CD4-positive, CD25-positive, alpha-beta regulatory T cell (primary cell): ENCODE data around the gene ADAM22. TPM values are rescaled to one million over a fixed set of nuclear protein-coding genes. Genes with fewer than 3 reads are reported as not detected.

Experiments used
- ATAC-seq, 2 donors: fragments of 150-1000 bp; cut with Tn5 transposase; one replicate each; pipeline ENCODE4 v1.10.0; 2021; ENCODE audit warnings: low read depth in 2 of 2, moderate number of reproducible peaks in 2 of 2, moderate library complexity in 1 of 2
- DNase-seq, 3 donors: peaks; one replicate each; pipeline versions ENCODE4 v3.0.0 to v3.0.0-alpha.2; 2012 to 2022; ENCODE audit warnings: mixed read lengths in 1 of 3
- H3K27ac ChIP-seq: one replicate; pipeline ENCODE4 v1.7.0; 2013; ENCODE audit warnings: mild to moderate bottlenecking, low read length; ENCODE audit not compliant: insufficient read depth, poor library complexity, severe bottlenecking
- H3K27me3 ChIP-seq: one replicate; pipeline ENCODE4 v1.7.0; 2013; ENCODE audit warnings: low read length; ENCODE audit not compliant: control insufficient read depth, insufficient read depth
- H3K36me3 ChIP-seq: one replicate; pipeline ENCODE4 v1.7.0; 2013; ENCODE audit warnings: mild to moderate bottlenecking, low read length, moderate library complexity; ENCODE audit not compliant: control insufficient read depth, insufficient read depth
- H3K4me1 ChIP-seq: 2 replicates; pipeline ENCODE4 v1.7.0; 2013; ENCODE audit warnings: mild to moderate bottlenecking, low read length; ENCODE audit not compliant: insufficient read depth, control insufficient read depth, poor library complexity, severe bottlenecking
- H3K4me3 ChIP-seq: one replicate; pipeline ENCODE4 v1.7.0; 2013; ENCODE audit warnings: low read depth, mild to moderate bottlenecking, low read length, moderate library complexity
- H3K9me3 ChIP-seq, 2 experiments: 1 replicate in 1 of 2; 2 replicates in 1 of 2; pipeline ENCODE4 v1.7.0; 2013; ENCODE audit warnings: low read length in 2 of 2, mild to moderate bottlenecking in 1 of 2, moderate library complexity in 1 of 2; ENCODE audit not compliant: control insufficient read depth in 2 of 2
- H3K27ac Mint-ChIP-seq, 3 donors: one replicate each; pipeline ENCODE4 v1.8.0; 2020 to 2022; ENCODE audit warnings: mild to moderate bottlenecking in 3 of 3, mixed read lengths in 3 of 3, moderate library complexity in 2 of 3
- H3K27me3 Mint-ChIP-seq: one replicate; pipeline ENCODE4 v1.8.0; 2022; ENCODE audit warnings: mild to moderate bottlenecking, mixed read lengths
- H3K36me3 Mint-ChIP-seq: one replicate; pipeline ENCODE4 v1.8.0; 2020; ENCODE audit warnings: mixed read lengths
- H3K4me1 Mint-ChIP-seq, 4 donors: one replicate each; pipeline ENCODE4 v1.8.0; 2020 to 2022; ENCODE audit warnings: mixed read lengths in 4 of 4, mild to moderate bottlenecking in 1 of 4
- H3K4me3 Mint-ChIP-seq, 4 donors: one replicate each; pipeline ENCODE4 v1.8.0; 2020 to 2022; ENCODE audit warnings: mild to moderate bottlenecking in 4 of 4, mixed read lengths in 4 of 4, moderate library complexity in 3 of 4
- H3K9me3 Mint-ChIP-seq, 7 donors: one replicate each; pipeline ENCODE4 v1.8.0; 2020 to 2022; ENCODE audit warnings: mixed read lengths in 7 of 7, mild to moderate bottlenecking in 3 of 7, moderate library complexity in 2 of 7
- polyA plus RNA-seq, 4 donors: library from polyadenylated mRNA; unstranded; fragments of 300-500 nt; fragmentation: Illumina TruSeq; gene quantifications; one replicate each; pipeline ENCODE4 v1.2.3, GENCODE V29; 2021
- total RNA-seq: library from RNA; stranded (reverse); gene quantifications from one replicate; pipeline ENCODE4 v1.2.3, GENCODE V29; 2022

The ADAM22 gene
- total and polyA plus RNA-seq, 5 donors from 2014 or later = 0.21 to 1.5 (median 0.75) TPM; not detected in 1

GRCh38 chr7:88127637-88128290 lies 193.7 kb downstream of the ADAM22 start:
- H3K36me3 ChIP-seq = no peaks in the 10 kb centered on the region
- H3K4me3 Mint-ChIP-seq = no peak overlapping the region

DNA sequence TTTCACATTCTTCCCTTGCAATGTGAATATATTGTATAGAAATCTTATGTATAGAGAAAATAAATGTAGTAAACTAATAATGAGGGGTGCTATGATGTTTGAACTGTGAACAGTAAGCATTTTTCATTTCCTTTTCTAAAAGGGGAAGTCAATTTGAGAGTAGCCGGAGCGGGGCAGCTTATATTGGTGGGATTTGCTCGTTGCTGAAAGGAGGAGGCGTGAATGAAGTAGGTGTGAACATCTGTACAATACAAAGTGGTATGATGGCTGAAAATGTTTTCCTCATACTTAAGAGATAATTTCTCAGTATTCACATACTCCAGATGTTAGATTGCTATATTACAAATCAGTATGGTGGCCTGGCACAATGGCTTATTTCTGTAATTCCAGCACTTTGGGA lies 198.7 kb downstream of the ADAM22 start:
- no peaks in the 10 kb centered on the region for H3K36me3 Mint-ChIP-seq
- H3K4me3 ChIP-seq = no peak overlapping the region
- no peak overlapping the region for H3K27ac ChIP-seq
- peaks cover 0 to 5% (median 0%) of the 10 kb centered on the region in 4 donors for H3K4me1 Mint-ChIP-seq
- H3K9me3 ChIP-seq = no peaks in the 10 kb centered on the region
- ATAC-seq (no peak), DNase-seq (no peak)
- H3K9me3 Mint-ChIP-seq = no peaks in the 10 kb centered on the region
- H3K27me3 Mint-ChIP-seq = no peaks in the 10 kb centered on the region
- no peaks in the 10 kb centered on the region for H3K36me3 ChIP-seq
- no peaks in the 10 kb centered on the region for H3K27me3 ChIP-seq
- no peak overlapping the region for H3K27ac Mint-ChIP-seq
- H3K4me3 Mint-ChIP-seq = no peak overlapping the region
- H3K4me1 ChIP-seq = no peaks in the 10 kb centered on the region

More at GRCh38 chr7:88127637-88128290, 193.7 kb downstream of the ADAM22 start:
- Mint-ChIP-seq H3K4me1 (peaks cover 0 to 5% (median 0%) of the 10 kb centered on the region in 4 donors), H3K27me3 (no peaks in the 10 kb centered on the region), H3K9me3 (no peaks in the 10 kb centered on the region), H3K27ac (no peak overlapping the region), H3K36me3 (no peaks in the 10 kb centered on the region)
- ATAC-seq (no peak), DNase-seq (no peak)
- Histone ChIP-seq H3K27ac (no peak overlapping the region), H3K4me1 (no peaks in the 10 kb centered on the region), H3K9me3 (no peaks in the 10 kb centered on the region), H3K4me3 (no peak overlapping the region), H3K27me3 (no peaks in the 10 kb centered on the region)

- Mint-ChIP-seq H3K36me3 (no peaks in the 10 kb centered on the region), H3K27ac (no peak overlapping the region), H3K9me3 (no peaks in the 10 kb centered on the region), H3K4me3 (no peak overlapping the region), H3K4me1 (no peaks in the 10 kb centered on the region), H3K27me3 (peaks cover 5% of the 10 kb centered on the region)
- H3K36me3 ChIP-seq = no peaks in the 10 kb centered on the region
- ATAC-seq (no peak), DNase-seq (no peak)
- H3K27me3 ChIP-seq = no peaks in the 10 kb centered on the region
- no peak overlapping the region for H3K4me3 ChIP-seq
- H3K27ac ChIP-seq = no peak overlapping the region
- no peaks in the 10 kb centered on the region for H3K9me3 ChIP-seq
- H3K4me1 ChIP-seq = no peaks in the 10 kb centered on the region
Measured at GRCh38 chr7:88140947-88141346, 206.9 kb downstream of the ADAM22 start.

- Mint-ChIP-seq H3K4me1 (no peaks in the 10 kb centered on the region), H3K9me3 (no peaks in the 10 kb centered on the region), H3K27me3 (peaks cover 5% of the 10 kb centered on the region), H3K27ac (no peak overlapping the region), H3K4me3 (no peak overlapping the region), H3K36me3 (no peaks in the 10 kb centered on the region)
- H3K27ac ChIP-seq = no peak overlapping the region
- no peaks in the 10 kb centered on the region for H3K4me1 ChIP-seq
- H3K4me3 ChIP-seq = no peak overlapping the region
- ATAC-seq = no peak
- no peaks in the 10 kb centered on the region for H3K27me3 ChIP-seq
- no peaks in the 10 kb centered on the region for H3K9me3 ChIP-seq
- DNase-seq = no peak
- H3K36me3 ChIP-seq = no peaks in the 10 kb centered on the region
Measured at GRCh38 chr7:88141479-88141878, 207.4 kb downstream of the ADAM22 start.

- Histone ChIP-seq H3K4me3 (no peak overlapping the region), H3K27ac (no peak overlapping the region), H3K9me3 (no peaks in the 10 kb centered on the region), H3K27me3 (no peaks in the 10 kb centered on the region), H3K36me3 (no peaks in the 10 kb centered on the region), H3K4me1 (no peaks in the 10 kb centered on the region)
- Mint-ChIP-seq H3K27ac (no peak overlapping the region), H3K4me3 (no peak overlapping the region), H3K4me1 (no peaks in the 10 kb centered on the region), H3K9me3 (no peaks in the 10 kb centered on the region), H3K36me3 (no peaks in the 10 kb centered on the region), H3K27me3 (peaks cover 9% of the 10 kb centered on the region)
- DNase-seq (no peak), ATAC-seq (no peak)
Measured at GRCh38 chr7:88141953-88142352, 207.9 kb downstream of the ADAM22 start.

DNA sequence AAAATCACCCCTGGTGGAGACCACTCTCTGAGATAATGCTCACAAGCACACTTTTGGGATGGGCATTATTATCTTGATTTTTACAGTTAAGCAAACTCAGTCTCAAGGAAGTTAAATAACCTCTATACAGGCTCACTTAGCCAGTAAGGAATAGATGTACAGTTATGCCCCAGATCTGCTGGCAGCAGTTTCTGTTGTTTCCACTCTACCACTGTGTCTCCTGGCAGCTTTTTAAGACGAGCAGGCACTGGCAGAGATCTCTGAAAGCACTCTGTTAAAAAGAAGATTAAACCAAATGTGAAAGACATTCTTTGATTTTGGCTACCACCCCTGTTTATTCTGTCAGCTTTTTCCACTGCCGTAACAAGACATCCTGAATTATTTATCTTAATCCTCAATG lies 212.6 kb downstream of the ADAM22 start:
- no peaks in the 10 kb centered on the region for H3K4me1 Mint-ChIP-seq
- Histone ChIP-seq H3K36me3 (no peaks in the 10 kb centered on the region), H3K9me3 (no peaks in the 10 kb centered on the region), H3K4me1 (no peaks in the 10 kb centered on the region), H3K27ac (no peak overlapping the region), H3K27me3 (no peaks in the 10 kb centered on the region), H3K4me3 (no peak overlapping the region)
- peaks cover 5% of the 10 kb centered on the region for H3K36me3 Mint-ChIP-seq
- peaks cover 4% of the 10 kb centered on the region for H3K27me3 Mint-ChIP-seq
- H3K27ac Mint-ChIP-seq = no peak overlapping the region
- no peaks in the 10 kb centered on the region for H3K9me3 Mint-ChIP-seq
- no peak overlapping the region for H3K4me3 Mint-ChIP-seq
- no peak for DNase-seq
- ATAC-seq = no peak

GRCh38 chr7:88147341-88147740 lies 213.3 kb downstream of the ADAM22 start:
- DNase-seq = no peak
- Mint-ChIP-seq H3K4me3 (no peak overlapping the region), H3K27me3 (peaks cover 4% of the 10 kb centered on the region), H3K36me3 (peaks cover 5% of the 10 kb centered on the region), H3K4me1 (no peaks in the 10 kb centered on the region), H3K27ac (no peak overlapping the region), H3K9me3 (no peaks in the 10 kb centered on the region)
- H3K27me3 ChIP-seq = no peaks in the 10 kb centered on the region
- H3K9me3 ChIP-seq = no peaks in the 10 kb centered on the region
- no peaks in the 10 kb centered on the region for H3K4me1 ChIP-seq
- no peak for ATAC-seq
- H3K36me3 ChIP-seq = no peaks in the 10 kb centered on the region
- H3K4me3 ChIP-seq = no peak overlapping the region
- H3K27ac ChIP-seq = no peak overlapping the region

- Histone ChIP-seq H3K4me3 (no peak overlapping the region), H3K27ac (no peak overlapping the region), H3K9me3 (no peaks in the 10 kb centered on the region), H3K36me3 (no peaks in the 10 kb centered on the region), H3K27me3 (no peaks in the 10 kb centered on the region), H3K4me1 (no peaks in the 10 kb centered on the region)
- Mint-ChIP-seq H3K4me1 (no peaks in the 10 kb centered on the region), H3K27me3 (peaks cover 4% of the 10 kb centered on the region), H3K36me3 (peaks cover 5% of the 10 kb centered on the region), H3K27ac (no peak overlapping the region), H3K4me3 (no peak overlapping the region), H3K9me3 (no peaks in the 10 kb centered on the region)
- DNase-seq = no peak
- ATAC-seq = no peak
Measured at GRCh38 chr7:88147949-88148348, 213.9 kb downstream of the ADAM22 start.
